ENCODE results near the gene MUSTN1. TPM values are rescaled to one million over a fixed set of nuclear protein-coding genes. Genes with fewer than 3 reads are reported as not detected.

The MUSTN1 gene
- total and polyA plus RNA-seq, 2 experiments from 2014 or later, result 1.2 to 1.4 TPM

GRCh38 chr3:52879581-52879980 is 44.8 kb upstream of the MUSTN1 start:
- H3K4me2 ChIP-seq, result no peak overlapping the region
- H3K9me2 ChIP-seq (ENCODE audit: insufficient read depth), result no peaks in the 10 kb centered on the region
- Mint-ChIP-seq H3K9me3 (no peaks in the 10 kb centered on the region), H3K36me3 (ENCODE audit: low read depth) (peaks cover 1% of the 10 kb centered on the region; the same call in 2 of the 3 replicates), H3K4me3 (no peak overlapping the region), H3K4me1 (peaks cover 16% of the 10 kb centered on the region), H3K27ac (no peak overlapping the region), H3K27me3 (ENCODE audit: insufficient read depth, low read depth, poor library complexity) (peaks cover 3% of the 10 kb centered on the region)
- H3K27ac ChIP-seq (ENCODE audit: low read depth), result no peak overlapping the region
- H3F3A ChIP-seq (replicated peaks; ENCODE audit: low read depth), result no peaks in the 10 kb centered on the region
- no peaks in the 10 kb centered on the region for H3K36me3 ChIP-seq (ENCODE audit: insufficient read depth)
- TF ChIP-seq ZNF331 (CRISPR knock-in tag; IDR thresholded peaks at IDR 0.05; ENCODE audit: low read depth) (no peak), JUNB (IDR thresholded peaks at IDR 0.05; ENCODE audit: unreplicated experiment) (no peak), CREB1 (CRISPR knock-in tag; IDR thresholded peaks at IDR 0.05; ENCODE audit: low read depth) (no peak), NANOG (IDR thresholded peaks at IDR 0.05; ENCODE audit: borderline replicate concordance) (no peak), STAT1 (IDR thresholded peaks at IDR 0.05; ENCODE audit: unreplicated experiment) (no peak), EZH2 (IDR thresholded peaks at IDR 0.05; ENCODE audit: low read depth, unreplicated experiment) (no peak), EZH2phosphoT487 (IDR thresholded peaks at IDR 0.05; ENCODE audit: unreplicated experiment) (no peak), REST (IDR thresholded peaks at IDR 0.05; ENCODE audit: unreplicated experiment) (no peak), ZNF114 (CRISPR knock-in tag; IDR thresholded peaks at IDR 0.05) (no peak), ZNF462 (CRISPR knock-in tag; IDR thresholded peaks at IDR 0.05) (no peak), CTCF (conservative IDR thresholded peaks at IDR 0.05; ENCODE audit: low read depth in 2 of 2) (no peak), ETS1 (IDR thresholded peaks at IDR 0.05) (no peak), POLR2AphosphoS5 (IDR thresholded peaks at IDR 0.05; ENCODE audit: low read depth) (no peak)
- no peak overlapping the region for H3K4me3 ChIP-seq
- ATAC-seq (no peak), DNase-seq (ENCODE audit: low spot score) (no peak)
- peaks cover 7% of the 10 kb centered on the region for H3K4me1 ChIP-seq (ENCODE audit: insufficient read depth)
- H2AFZ ChIP-seq, result no peak overlapping the region
- H3K79me2 ChIP-seq (replicated peaks; ENCODE audit: insufficient read depth), result peaks cover 26% of the 10 kb centered on the region
- H4K20me1 ChIP-seq (replicated peaks; ENCODE audit: insufficient read depth), result no peaks in the 10 kb centered on the region; the same call in none of the 2 replicates
- H3K27me3 ChIP-seq (ENCODE audit: insufficient read depth), result no peaks in the 10 kb centered on the region

All from GM23338 (cell line).